ENCODE data around the gene TAL1. TPM values are rescaled to one million over a fixed set of nuclear protein-coding genes. Genes with fewer than 3 reads are reported as not detected.

TAL1 gene
- total RNA-seq, 1 donor from 2014 or later, result 13.6 TPM

DNA sequence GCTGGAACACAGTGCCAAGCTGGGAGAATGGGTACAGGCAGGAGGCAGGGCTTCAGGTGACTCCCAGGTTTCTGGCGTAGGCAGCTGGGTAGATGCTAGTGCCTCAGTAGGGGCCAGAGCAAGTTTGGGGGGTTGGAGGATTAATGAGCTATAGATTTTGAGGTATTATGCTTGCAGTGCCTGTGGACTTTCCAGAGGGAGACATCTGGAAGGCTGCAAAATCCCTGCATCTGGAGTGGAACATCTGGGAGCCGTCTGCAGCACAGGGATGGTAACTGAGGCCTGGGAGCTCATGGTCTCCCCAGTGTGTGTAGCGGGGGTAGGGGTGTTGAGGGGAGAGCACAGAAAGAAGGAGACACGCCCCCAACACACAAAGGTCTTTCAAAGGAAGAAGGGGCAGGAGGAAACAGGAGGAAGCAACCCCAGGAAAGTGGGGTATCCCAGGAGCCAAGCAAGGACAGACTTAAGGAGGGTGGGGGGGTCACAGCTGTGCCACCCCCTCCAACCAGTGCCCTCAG lies 40.0 kb downstream of the TAL1 start:
- intact Hi-C loops (cut with DNase I), result no loop called here
- no peak for ATAC-seq
- peak; percentile 39 for DNase-seq (ENCODE audit: low spot score)

DNA sequence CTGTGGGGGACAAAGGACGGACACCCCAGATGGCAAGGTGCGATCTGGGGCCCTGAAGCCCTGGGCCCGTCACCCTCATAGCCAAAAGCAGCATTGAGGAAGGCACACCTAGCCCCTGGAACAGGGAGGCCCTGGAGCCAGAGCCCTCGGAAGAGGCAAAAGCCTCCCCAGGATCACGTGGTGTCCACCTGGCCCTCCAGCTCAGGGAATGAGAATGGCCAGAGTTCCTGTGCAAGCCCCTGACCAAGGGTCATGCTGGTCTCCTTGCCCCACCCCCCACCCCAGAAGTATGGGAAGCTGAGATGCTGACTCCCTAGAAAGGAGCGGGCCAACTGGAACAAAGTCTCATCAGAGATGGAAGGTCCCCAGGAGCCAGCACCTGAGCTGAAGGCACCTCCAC lies 41.2 kb downstream of the TAL1 start:
- DNase-seq (ENCODE audit: low spot score), result no peak
- intact Hi-C loops (cut with DNase I), result no loop called here
- ATAC-seq, result no peak

DNA sequence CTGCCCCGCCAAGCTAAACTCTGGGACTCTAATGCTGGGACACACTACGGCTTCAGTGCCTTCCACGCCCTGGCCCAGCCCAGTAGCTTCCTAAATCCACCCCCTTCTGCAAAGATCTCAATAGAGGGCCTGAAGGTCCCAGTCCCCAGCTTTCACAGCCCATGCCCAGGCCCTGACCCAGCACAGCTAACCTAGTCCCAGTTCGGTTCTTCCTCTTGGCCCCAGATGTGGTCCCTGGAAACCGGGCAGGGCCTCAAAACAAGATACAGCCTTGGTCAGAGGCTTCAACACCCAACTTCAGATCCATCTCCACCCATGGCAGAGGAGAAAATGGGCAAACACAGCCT lies 41.5 kb downstream of the TAL1 start:
- DNase-seq (ENCODE audit: low spot score) (no peak), ATAC-seq (no peak)
- intact Hi-C loops (cut with DNase I), result no loop called here

DNA sequence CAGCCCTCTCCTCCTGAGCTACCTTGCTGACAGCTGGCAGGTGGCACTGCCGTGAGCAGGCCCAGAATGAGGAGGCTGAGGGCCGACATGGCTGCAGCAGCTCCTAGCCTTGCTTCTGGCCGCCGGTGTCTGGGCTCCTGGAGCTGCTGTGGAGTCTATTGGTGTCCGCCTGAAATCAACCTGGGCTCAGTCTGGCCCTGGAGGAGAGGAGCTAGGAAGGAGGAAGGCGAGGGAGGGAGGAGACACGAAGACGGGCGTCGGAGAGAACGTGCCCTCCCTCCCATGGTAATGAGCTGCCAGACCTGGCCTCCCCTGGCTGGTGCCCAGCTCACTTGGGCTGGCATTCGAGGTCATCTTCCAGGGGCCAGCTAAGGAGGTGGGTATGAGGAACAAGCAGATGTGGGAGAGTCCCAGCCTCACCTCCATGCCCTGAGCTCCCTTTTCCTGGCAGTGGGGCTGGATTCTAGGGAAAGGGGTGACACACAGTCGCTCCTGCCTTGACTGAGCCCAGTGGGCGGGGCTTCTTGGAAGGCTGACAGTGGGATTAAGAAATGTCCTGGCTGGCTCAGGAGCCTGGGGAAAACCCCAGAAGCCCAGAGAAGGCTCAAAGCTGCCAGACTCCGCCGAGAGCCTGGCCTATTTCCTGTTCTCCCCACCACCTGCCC lies 42.0 kb downstream of the TAL1 start, which contains the start of gene PDZK1IP1:
PDZK1IP1 (minus strand) TSS at position 193 of the 665 bp plus-strand sequence; CDS start at position 89, 104 bp downstream.
- DNase-seq (ENCODE audit: low spot score) (peak; percentile 82), ATAC-seq (peak; percentile 90)
- intact Hi-C loops (cut with DNase I), result loop anchor here (10.0 kb wide), 1 partner anchor 535 kb away; no protein-coding TSS in a partner anchor

DNA sequence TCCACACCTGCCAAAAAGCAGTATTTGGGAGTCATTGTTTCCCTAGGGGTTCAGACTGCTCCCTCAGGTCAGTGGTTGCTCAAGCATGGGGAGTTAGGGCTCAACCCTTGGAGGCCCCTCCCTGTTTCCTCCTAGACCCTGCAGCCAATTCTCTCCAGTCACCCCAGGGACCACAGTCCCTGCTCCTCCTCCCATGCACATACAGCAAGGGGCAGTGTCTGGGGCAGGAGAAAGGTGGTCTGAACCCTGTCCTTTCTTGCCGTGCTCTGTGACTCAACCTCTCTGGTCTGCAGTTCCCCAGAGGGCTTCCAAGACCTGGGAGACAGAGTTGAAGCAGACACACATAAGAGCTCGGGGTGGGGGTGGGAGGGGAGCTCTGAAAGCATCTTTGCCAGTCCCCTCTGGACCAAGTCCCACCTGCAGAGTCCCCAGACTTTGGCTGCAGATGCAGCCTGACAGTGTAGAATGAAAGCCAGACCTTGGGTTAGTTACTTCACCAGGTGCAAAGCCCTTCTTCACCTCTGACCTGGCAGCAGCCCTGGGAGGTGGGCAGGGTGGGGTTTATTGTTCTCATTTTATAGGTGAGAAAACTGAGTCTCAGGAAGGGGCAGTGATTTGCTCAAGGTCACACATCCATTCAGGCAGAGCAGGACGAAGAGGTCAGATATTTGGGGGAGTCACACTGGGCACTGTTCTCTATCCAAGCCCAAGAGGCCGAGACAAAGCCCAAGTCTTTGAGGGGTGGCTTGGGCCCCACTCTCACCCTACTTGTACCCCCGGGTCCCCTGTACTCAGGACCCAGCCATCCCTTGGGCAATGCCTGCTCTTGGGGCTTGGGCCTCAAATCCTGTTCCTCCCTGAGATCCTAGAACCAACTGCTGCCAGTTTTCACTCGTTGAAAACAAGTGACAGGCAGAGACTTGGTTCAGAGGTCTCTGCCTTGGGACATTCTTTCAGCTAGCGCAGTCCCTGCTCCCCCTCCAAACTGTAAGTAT lies 42.9 kb downstream of the TAL1 start:
- intact Hi-C loops (cut with DNase I), result loop anchor here (10.0 kb wide), 1 partner anchor 536 kb away; no protein-coding TSS in a partner anchor
- DNase-seq (ENCODE audit: low spot score), result no peak
- ATAC-seq, result no peak

DNA sequence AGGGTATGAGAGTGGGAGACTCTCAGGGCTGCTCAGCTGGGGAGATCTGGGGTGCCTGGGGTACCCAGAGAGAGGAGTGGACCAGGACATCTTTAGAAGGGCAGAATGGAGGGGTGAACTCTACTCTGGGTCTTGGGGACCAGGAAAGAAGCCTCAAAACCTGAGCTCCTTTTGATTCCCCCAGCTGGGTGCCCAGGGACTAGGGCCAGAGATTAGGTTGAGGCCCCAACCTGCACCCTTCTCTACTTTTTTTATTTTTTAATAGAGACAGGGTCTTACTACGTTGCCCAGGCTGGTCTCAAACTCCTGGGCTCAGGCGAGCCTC lies 44.1 kb downstream of the TAL1 start:
- ATAC-seq (no peak), DNase-seq (ENCODE audit: low spot score) (no peak)
- intact Hi-C loops (cut with DNase I), result loop anchor here (10.0 kb wide), 1 partner anchor 537 kb away; no protein-coding TSS in a partner anchor

DNA sequence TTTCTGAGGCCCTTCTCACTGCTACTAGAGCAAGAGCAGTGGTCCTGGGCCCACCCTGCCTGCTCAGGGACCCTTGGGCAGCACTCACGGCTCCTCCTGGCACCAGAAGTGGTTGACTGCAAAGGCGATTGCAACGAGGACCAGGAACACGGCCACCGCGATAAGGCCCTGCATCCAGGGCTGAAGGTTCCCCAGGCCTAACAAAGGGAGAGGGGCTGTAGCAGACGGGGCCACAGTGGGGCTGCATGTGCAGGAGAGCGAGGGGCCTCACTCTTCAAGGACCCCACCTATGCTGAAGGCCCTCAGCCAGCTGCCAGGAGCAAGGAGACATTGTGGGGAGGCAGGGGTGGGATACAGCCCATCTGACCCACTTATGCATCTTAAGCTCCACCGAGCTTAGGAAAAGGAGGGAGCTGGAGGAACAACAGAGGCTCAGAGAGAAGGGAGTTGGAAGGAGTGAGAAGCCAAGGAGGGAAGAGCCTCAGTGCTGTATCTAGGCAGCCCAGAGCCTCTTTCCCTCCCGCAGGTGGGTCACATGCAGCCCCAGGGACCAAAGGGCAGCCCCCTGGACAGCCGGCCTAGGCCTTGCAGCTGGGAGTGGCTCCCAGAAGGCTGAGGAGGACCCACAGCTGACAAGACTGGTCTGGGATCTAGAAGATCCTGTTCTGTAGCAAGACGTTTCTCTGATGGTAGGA lies 44.6 kb downstream of the TAL1 start:
- intact Hi-C loops (cut with DNase I), result loop anchor here (10.0 kb wide), 1 partner anchor 537 kb away; no protein-coding TSS in a partner anchor
- no peak for ATAC-seq

DNA sequence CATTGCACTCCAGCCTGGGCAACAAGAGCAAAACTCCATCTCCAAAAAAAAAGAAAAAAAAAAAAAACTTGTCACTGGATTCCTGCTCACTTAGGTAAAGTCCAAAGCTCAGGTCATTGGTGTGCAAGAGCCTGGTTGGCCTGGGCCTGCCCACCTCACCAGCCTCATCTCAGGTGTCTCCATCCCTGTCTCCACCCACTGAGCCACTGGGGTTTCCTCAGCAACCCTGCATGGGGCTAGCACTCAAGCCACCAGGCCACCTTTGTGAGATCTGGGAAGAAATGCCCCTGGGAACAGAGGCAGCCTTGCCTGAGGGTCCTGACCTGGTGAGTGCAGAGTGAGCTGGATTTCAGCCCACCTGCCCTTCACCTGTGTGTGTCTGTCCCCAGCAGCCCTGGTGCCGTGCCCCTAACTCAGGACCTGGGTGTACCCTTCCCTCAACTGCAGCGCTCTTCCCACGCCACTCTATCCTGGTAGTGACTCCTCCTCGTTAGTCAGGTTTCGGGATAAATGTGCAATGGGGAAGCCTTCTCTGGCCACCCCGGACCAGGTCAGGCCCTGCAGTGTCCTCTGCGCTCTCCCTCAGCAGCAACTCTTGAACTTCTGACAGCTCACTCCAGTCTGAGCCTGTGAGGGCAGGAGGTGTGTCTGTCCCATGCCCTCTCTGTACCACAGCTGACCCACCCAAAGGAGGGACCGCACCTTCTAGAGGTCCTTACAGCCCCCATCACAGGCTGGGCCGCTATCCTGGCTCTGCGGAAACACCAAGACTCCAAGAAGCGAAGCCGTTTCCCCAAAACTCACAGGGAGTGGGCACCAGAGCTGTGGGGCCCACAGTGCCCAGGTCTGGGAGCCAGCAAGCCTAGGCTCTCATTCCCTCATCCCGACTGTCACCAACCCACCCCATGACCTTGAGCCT lies 45.5 kb downstream of the TAL1 start:
- no peak for ATAC-seq
- DNase-seq (ENCODE audit: low spot score), result no peak
- intact Hi-C loops (cut with DNase I), result loop anchor here (10.0 kb wide), 1 partner anchor 538 kb away; no protein-coding TSS in a partner anchor

More for the DNA sequence above, 44.6 kb downstream of the TAL1 start:
- no peak for DNase-seq (ENCODE audit: low spot score)

DNA sequence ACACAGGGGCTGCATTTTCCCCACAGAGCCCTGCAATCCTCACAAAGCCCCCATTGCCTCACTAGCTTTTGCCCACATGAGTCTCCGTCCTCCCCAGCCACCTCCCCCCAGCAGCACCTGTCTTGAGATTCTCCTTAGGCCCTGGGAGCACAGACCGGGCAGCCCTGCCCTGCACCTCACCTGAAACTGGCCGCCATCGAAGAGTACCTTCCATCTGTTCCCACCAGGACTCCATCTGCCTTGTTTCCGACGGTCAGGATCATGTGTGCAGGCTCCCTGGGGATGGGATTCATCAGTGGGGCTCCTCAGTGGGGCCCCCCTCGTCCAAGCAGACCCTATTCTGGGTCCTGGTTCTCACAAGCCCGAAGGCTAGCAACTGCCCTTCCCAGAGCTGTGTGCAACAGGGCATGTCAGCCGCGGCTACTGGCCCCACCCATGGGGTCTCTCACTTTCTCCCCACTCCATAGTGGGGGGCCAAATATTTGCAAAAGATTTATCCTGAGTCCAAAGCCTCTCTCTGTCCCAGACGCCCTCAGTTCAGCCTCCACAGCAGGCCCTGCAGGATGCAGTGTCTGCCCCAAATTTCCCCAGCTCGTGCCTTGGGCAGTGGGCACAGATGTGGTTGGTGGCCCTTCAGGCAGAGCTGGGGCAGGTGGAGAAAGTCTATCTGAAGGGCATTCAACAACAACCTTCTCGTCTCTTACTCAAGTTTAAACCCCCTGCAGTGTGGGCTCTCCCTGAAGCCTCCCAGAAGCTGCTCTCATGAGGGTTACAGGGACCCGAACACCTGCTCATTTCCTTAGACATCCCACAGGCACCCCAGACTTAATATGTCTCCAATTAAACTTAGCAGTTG lies 47.0 kb downstream of the TAL1 start:
- DNase-seq (ENCODE audit: low spot score), result no peak
- intact Hi-C loops (cut with DNase I), result loop anchor here (10.0 kb wide), 1 partner anchor 540 kb away; no protein-coding TSS in a partner anchor
- ATAC-seq, result no peak

DNA sequence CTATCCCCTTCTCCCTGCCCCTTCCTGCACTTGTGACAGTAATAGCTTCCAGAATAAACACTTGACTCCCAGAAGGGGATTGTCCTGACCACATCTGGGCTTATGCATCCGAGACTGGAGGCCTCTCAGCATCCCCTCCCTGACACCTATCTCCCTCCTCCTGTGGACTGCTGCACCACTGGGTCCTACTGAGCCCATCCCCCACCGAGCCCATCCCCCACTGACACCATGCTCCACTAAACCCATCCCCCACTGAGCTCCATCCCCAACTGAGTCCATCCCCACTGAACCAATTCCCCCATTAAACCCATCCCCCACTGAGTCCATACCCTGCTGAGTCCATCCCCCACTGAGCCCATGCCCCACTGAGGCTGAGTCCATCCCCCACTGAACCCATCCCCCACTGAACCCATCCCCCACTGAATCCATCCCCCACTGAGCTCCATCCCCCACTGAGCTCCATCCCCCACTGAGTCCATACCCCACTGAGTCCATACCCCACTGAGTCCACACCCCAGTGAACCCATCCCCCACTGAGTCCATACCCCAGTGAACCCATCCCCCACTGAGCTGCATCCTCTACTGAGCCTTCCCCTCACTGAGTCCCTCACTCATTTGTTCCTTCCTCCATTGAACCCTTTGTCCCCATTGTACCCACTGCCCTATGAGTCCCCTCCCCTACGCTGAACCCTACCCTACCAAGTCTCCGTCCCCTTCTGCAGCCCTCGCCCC lies 47.8 kb downstream of the TAL1 start:
- ATAC-seq, result no peak
- no peak for DNase-seq (ENCODE audit: low spot score)
- intact Hi-C loops (cut with DNase I), result loop anchor here (10.0 kb wide), 1 partner anchor 541 kb away; no protein-coding TSS in a partner anchor

DNA sequence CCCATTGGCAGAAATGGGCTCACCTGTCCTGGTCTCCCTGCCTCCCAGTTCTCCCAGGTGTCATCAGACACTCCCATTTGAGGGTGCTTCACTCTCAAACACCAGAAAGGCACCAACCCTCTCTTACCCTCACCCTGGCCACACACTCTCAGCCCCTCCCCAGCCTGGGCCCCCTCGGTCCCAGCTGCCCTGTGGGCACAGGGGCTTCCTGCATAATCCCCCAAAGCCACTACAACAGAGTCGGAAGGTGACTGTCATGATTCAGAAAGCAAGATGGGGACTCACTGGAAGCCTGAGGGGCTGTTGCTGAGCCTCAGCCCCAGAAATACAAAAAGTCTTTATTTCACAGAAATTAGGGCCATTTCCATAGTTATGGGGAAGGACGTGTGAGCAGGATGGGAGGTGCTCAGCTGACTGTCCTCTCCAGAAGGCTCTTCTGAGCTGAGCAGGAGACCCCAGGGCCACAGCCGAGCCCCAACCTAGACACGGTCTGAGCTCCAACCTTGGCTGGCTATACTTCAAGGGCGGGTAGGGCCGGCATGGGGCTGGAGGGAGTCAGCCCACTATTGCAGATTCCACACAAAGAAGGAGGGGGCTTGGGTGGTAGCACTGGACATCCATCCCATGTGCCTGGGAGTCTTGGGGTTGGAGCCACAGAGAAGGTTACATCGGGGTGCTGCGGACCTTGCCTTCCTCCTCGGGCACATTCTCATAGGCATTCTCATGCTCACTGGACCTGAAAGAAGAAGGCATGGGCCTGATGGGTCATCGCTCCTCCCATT lies 48.5 kb downstream of the TAL1 start:
- DNase-seq (ENCODE audit: low spot score) (no peak), ATAC-seq (no peak)
- intact Hi-C loops (cut with DNase I), result loop anchor here (10.0 kb wide), 1 partner anchor 541 kb away; no protein-coding TSS in a partner anchor

DNA sequence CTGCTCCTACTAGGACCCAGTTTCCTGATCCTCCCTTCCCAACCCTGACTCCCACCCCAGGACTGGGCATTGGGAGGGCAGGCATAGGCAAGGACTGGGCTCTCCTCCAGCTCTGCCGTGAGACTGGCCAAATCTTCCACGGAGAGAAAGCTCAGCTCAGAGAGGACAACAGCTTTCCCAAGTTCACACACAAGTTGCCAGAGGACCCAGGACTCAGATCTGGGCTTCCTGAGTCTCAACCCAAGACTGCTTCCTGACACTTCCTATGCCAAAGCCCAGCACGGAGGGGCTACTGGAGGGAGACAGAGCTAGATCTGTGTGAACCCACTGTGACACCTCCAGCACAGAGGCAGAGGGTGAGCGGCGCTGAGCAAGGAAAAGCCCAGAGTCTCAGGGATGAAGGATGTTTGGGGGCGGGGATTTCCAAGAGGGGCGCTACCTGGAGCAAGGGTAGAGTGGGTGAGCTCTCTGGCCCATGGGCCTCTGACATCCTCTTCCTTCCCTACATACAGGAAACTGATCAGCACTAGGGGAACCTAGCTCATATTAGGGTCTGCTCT lies 49.3 kb downstream of the TAL1 start:
- ATAC-seq (no peak), DNase-seq (ENCODE audit: low spot score) (no peak)
- intact Hi-C loops (cut with DNase I), result loop anchor here (10.0 kb wide), 1 partner anchor 542 kb away; no protein-coding TSS in a partner anchor

DNA sequence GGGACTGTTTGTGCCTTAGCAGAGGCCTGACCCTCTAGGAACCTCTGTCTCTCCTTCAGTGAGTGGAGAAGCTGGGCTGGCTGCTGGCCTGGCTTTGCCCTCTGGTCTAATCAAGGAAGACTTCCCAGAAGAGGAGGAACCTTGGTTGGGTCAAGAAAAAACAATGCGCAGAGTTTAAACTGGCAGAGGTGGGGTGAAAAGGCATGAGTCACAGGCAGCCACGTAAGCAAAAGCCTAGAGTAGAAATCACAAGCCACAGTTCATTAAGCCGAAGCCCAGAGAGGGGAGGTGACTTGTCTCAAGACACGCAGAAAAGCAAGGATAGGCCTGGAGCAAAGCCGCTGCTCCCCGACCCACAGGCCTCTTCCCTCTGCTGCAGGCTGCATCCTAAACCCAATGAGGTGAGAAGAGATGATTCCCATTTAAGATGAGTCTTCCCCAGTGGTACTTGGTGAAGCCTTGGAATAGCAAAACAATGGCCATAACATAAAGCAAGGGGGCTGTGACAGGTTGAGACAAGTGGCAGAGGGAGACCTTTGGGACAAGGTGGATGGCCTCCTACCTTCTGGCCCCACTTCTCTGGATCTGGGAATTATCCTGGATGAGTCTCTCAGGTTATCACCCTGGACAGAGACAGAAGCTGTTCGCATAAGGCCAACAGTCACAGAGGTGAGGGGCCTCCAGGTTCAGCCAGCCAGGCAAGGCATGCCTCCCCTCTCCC lies 49.9 kb downstream of the TAL1 start:
- intact Hi-C loops (cut with DNase I), result loop anchor here (10.0 kb wide), 1 partner anchor 543 kb away; no protein-coding TSS in a partner anchor
- ATAC-seq (no peak), DNase-seq (ENCODE audit: low spot score) (no peak)

DNA sequence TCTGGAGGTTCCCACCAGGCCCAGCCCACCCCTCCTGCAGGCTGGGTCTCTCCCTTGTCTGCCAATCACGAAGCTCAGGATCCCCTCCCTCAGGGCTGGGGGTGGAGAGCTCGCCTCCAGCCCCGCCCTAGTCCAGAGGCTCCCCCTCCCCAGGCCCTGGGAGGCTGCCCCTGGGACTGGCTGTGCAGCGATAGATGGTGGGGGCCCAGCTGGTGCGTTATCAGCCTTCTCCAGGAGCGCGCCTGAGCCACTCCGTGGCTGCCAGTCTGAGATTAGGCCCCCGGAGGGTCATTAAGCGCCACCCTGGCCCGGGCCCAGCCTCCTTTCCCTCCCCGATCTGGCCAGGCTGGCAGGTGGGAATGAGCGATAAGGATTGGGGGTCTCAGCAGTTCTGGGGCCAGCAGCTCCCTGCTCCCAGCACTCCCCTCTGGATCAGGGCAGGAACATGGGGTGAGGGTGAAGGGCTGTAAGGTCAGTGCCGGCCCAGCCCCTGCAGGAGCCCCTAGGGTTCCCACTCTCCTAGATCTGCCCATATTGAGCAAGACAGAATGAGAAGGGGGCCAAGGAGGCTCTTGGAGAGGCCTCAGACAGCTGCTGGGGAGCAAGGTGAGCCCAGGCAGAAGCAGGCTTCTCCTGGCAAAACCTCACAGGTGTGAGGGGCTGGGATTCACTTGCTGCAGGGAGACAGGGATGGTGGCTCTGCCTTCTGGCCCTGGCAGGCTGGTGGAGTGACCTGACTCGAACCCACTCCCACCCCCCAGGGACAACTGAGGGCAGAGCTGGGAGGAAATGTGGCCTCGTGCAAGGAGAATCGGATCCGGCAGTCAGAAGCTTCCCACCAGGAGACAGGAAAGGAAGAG lies 50.7 kb downstream of the TAL1 start:
- intact Hi-C loops (cut with DNase I), result loop anchor here (10.0 kb wide), 1 partner anchor 543 kb away; no protein-coding TSS in a partner anchor
- DNase-seq (ENCODE audit: low spot score), result no peak
- no peak for ATAC-seq
